Ishikawa (cell line): ENCODE data around the gene SAT1.

Experiments used
- CEBPB ChIP-seq: IDR thresholded peaks from 2 replicates; pipeline ENCODE4 v1.6.1; 2012
- CREB1 ChIP-seq: IDR thresholded peaks from 2 replicates; pipeline ENCODE4 v1.6.1; 2012; ENCODE audit warnings: low read depth
- EGR1 ChIP-seq: IDR thresholded peaks from 2 replicates; pipeline ENCODE4 v1.6.1; 2012
- EP300 ChIP-seq: IDR thresholded peaks from 2 replicates; pipeline ENCODE4 v1.6.1; 2012; ENCODE audit warnings: borderline replicate concordance
- FOXM1 ChIP-seq: IDR thresholded peaks from 2 replicates; pipeline ENCODE4 v1.6.1; 2012; ENCODE audit warnings: low read depth, borderline replicate concordance
- NFIC ChIP-seq: IDR thresholded peaks from 2 replicates; pipeline ENCODE4 v1.6.1; 2012
- RAD21 ChIP-seq: IDR thresholded peaks from 2 replicates; pipeline ENCODE4 v1.6.1; 2012; ENCODE audit warnings: low read depth
- TAF1 ChIP-seq: IDR thresholded peaks from 2 replicates; pipeline ENCODE4 v1.6.1; 2012; ENCODE audit warnings: low read depth, mild to moderate bottlenecking
- TEAD4 ChIP-seq: IDR thresholded peaks from 2 replicates; pipeline ENCODE4 v1.6.1; 2012
- YY1 ChIP-seq: IDR thresholded peaks from 2 replicates; pipeline ENCODE4 v1.6.1; 2012; ENCODE audit warnings: low read depth
- ZBTB7A ChIP-seq: IDR thresholded peaks from 2 replicates; pipeline ENCODE4 v1.6.1; 2012; ENCODE audit warnings: low read depth
- TF ChIP-seq, protein P1 (sequence below): IDR thresholded peaks from 2 replicates; pipeline ENCODE4 v1.6.1; 2012
- TF ChIP-seq, protein P2 (sequence below): IDR thresholded peaks from 2 replicates; pipeline ENCODE4 v1.6.1; 2012; ENCODE audit warnings: low read depth, mild to moderate bottlenecking
- TF ChIP-seq, protein P3 (sequence below): IDR thresholded peaks from 2 replicates; pipeline ENCODE4 v1.6.1; 2012

DNA sequence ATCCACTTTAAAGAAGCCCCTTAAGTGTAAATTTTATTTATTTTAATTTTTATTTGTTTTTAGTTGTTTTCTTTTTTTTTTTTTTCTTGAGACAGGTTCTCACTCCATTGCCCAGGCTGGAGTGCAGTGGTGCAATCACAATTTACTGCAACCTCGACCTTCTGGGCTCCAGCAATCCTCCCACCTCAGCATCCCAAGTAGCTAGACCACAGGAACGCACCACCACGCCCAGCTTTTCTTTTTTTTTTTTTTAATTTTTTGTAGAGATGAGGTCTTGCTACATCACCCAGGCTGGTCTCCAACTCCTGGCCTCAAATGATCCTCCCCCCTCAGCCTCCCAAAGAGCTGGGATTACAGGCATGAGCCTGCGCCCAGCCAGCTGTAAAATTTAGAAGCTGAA, 6.0 kb downstream of the SAT1 start:
- no peak for TF ChIP-seq TAF1
- TF ChIP-seq EGR1, result no peak
- no peak for TF ChIP-seq NFIC
- TF ChIP-seq, protein P1, sequence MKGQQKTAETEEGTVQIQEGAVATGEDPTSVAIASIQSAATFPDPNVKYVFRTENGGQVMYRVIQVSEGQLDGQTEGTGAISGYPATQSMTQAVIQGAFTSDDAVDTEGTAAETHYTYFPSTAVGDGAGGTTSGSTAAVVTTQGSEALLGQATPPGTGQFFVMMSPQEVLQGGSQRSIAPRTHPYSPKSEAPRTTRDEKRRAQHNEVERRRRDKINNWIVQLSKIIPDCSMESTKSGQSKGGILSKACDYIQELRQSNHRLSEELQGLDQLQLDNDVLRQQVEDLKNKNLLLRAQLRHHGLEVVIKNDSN, result no peak
- no peak for TF ChIP-seq FOXM1
- TF ChIP-seq, protein P2, sequence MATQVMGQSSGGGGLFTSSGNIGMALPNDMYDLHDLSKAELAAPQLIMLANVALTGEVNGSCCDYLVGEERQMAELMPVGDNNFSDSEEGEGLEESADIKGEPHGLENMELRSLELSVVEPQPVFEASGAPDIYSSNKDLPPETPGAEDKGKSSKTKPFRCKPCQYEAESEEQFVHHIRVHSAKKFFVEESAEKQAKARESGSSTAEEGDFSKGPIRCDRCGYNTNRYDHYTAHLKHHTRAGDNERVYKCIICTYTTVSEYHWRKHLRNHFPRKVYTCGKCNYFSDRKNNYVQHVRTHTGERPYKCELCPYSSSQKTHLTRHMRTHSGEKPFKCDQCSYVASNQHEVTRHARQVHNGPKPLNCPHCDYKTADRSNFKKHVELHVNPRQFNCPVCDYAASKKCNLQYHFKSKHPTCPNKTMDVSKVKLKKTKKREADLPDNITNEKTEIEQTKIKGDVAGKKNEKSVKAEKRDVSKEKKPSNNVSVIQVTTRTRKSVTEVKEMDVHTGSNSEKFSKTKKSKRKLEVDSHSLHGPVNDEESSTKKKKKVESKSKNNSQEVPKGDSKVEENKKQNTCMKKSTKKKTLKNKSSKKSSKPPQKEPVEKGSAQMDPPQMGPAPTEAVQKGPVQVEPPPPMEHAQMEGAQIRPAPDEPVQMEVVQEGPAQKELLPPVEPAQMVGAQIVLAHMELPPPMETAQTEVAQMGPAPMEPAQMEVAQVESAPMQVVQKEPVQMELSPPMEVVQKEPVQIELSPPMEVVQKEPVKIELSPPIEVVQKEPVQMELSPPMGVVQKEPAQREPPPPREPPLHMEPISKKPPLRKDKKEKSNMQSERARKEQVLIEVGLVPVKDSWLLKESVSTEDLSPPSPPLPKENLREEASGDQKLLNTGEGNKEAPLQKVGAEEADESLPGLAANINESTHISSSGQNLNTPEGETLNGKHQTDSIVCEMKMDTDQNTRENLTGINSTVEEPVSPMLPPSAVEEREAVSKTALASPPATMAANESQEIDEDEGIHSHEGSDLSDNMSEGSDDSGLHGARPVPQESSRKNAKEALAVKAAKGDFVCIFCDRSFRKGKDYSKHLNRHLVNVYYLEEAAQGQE, result no peak
- no peak for TF ChIP-seq EP300
- TF ChIP-seq CREB1, result no peak
- TF ChIP-seq CEBPB, result no peak
- no peak for TF ChIP-seq YY1
- TF ChIP-seq TEAD4, result no peak
- no peak for TF ChIP-seq ZBTB7A
- TF ChIP-seq, protein P3, sequence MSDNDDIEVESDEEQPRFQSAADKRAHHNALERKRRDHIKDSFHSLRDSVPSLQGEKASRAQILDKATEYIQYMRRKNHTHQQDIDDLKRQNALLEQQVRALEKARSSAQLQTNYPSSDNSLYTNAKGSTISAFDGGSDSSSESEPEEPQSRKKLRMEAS, result no peak
- no peak for TF ChIP-seq RAD21
